Fibroblast of skin of abdomen (primary cell): ENCODE results near the gene ARHGAP15.
A peak's percentile ranks its signal among the peaks of the same experiment; 100 is the strongest.

Experiments used
- DNase-seq: peaks from one replicate; pipeline ENCODE4 v3.0.0-alpha.2; 2013

Gene ARHGAP15

GRCh38 chr2:143458258-143459190 lies 329.3 kb downstream of the ARHGAP15 start:
- DNase-seq, result no peak

DNA sequence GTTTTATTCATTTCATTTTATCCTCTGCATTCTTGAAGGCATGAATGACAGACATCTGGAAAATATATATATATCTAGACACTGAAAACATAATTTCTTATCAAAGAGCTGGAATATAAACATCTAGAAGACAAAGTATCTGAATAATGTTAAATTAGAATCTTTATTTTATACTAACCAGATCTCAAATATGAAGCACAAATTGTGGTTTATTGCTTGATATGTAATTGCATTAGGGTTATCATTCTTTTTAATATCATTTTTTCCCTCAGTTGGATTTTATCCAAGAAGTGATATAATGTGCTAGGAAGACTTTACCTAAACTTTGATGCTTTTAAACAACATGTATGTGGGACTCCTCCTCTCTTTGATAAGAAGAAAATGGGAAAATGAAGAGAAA lies 331.2 kb downstream of the ARHGAP15 start:
- no peak for DNase-seq

- DNase-seq, result no peak
These were observed 334.5 kb downstream of the ARHGAP15 start for GRCh38 chr2:143463719-143464118.

DNA sequence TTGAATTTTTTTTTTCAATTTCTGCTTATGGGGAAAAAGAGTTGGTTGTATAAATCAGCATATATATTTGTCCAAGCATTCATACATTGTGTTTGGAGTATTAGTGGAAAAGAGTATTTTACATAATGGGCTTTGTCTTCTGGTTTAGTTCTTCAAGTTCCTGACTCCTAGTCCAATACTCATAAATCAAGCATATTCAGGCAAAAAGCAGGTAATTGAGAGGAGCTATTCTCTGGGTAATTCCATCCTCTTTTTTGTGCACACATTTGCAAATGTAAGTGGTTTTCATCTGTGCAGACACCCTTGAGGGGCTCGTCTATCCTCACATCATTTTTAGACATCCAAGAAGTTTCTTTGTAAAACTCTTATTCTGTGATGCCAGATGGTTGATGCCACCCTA lies 337.2 kb downstream of the ARHGAP15 start:
- DNase-seq, result no peak

GRCh38 chr2:143467011-143467410 lies 337.8 kb downstream of the ARHGAP15 start:
- DNase-seq, result no peak

GRCh38 chr2:143468341-143468888 lies 339.2 kb downstream of the ARHGAP15 start:
- no peak for DNase-seq

DNA sequence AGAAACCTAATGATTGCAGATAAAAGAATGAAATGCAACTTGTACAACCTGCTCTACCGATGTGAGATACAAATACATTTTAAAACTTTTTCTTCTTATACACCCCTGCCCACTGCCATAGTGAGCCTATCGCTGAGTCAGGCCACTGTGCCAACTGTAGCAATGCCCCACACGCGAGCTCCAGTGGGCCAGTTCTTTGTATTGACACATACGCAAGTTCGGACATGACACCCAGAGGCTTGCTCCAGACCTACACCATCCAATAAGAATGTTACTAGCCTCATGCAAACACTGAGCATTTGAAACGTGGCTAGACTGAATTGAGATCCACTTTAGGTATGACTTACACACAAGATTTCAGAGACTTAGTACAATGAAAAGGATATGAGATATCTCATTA lies 340.1 kb downstream of the ARHGAP15 start:
- no peak for DNase-seq

DNA sequence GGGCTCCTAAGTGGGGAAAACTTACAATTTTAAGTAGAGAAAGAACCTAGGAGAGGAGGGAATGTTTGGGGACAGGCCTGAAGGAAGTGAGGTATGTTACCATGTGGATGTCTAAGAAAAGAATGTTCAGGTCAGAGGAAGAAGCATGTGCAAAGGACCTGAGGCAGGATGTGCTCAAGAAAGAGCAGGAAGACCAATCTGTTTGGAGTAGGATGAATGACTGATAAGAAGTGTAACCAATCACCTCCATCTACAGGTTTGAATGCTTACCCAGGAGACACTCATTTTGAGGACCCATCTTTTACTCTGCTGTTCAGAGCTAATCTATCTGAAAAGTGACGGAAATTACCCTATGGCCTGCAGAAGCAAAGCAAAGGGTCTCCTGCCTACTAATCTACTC lies 342.3 kb downstream of the ARHGAP15 start:
- no peak for DNase-seq

GRCh38 chr2:143473216-143473615 lies 344.0 kb downstream of the ARHGAP15 start:
- DNase-seq, result peak; percentile 72

- no peak for DNase-seq
These were observed 344.6 kb downstream of the ARHGAP15 start for GRCh38 chr2:143473820-143474219.

GRCh38 chr2:143474586-143474985 lies 345.4 kb downstream of the ARHGAP15 start:
- DNase-seq, result no peak

GRCh38 chr2:143475041-143475776 lies 346.0 kb downstream of the ARHGAP15 start:
- DNase-seq, result peak; percentile 42

DNA sequence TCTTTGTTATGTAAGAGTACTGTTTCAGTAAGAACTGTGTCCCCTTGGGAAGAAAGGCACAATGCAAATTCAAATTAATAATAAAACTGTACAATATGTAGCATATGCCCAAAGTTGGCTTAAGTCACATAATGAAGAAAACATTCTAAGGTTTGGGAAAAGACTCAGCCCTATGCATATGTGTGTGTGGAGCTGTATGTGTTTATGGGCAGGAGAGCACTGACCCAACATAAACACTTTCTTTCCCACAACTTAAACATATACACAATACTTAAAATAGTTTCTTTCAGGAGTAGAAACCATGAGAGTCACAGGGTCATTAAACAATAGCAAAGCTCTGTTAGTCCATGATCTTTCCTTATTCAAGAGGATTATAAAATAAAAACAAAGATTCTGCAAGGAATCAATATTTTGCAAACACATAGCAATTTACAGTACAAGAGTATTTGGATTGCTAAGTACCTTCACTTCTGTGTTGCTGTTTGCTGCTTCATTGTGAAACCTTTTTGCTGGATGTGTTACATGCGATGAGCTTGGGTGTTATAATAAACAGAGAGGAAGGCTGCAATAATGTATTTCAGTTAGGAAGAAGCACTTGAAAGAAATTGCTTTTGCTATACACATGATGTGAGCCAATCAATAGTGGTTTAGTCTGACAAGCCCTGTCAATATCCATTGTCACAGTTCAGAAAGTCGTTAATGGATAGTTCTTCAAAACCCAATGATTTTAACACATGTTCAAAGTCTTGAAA lies 347.3 kb downstream of the ARHGAP15 start:
- no peak for DNase-seq

DNA sequence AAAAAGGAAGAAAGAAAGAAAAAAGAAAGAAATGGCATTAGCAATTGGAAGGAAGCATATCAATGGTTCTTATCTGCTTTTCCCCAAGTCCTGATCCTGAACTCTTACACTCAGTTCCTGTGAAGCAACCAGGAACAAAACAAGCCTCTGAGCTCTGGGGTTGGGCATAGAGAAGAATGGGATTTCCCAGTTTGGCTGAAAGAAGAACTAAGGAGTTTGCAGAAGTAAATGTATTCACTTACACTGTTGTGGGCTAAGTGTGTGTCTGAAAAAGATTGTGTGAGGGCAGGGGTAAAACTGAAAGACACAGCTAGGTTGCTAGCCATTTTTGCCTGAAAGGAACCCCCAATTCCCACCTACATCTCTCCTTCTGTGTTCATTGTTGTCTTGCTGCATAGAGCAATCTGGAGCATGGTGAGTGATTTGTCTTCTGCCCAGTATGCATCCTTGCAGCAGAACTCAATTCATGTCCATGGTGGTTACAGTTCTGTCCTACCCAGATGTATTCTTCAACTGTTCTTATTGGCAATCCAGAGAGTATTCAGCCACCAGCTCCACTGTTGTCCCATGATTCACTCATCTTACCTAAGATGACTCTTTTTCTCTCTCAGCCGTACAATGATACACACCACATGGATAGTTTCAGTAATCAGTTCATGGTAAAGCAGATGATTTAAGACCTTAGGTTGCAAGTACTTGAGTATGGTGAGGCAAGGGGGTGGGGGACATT lies 348.7 kb downstream of the ARHGAP15 start:
- no peak for DNase-seq

DNA sequence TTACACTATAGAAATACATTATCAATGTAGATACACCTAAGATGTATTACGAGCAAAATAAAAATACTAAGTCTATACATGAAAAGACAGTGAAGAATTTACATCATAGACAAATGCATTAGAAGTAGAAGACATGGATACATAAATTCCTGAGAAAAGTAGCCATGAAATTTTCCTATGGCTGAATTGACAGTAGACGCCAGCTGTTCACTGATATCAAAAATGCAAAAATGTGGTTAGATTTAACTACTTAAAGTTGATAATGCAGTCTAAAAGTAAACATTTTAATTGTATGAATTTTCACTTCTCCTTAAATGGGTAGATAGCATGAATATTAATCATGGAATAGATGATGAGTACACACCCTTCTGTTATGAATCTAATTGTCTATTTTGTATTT lies 350.9 kb downstream of the ARHGAP15 start:
- no peak for DNase-seq

DNA sequence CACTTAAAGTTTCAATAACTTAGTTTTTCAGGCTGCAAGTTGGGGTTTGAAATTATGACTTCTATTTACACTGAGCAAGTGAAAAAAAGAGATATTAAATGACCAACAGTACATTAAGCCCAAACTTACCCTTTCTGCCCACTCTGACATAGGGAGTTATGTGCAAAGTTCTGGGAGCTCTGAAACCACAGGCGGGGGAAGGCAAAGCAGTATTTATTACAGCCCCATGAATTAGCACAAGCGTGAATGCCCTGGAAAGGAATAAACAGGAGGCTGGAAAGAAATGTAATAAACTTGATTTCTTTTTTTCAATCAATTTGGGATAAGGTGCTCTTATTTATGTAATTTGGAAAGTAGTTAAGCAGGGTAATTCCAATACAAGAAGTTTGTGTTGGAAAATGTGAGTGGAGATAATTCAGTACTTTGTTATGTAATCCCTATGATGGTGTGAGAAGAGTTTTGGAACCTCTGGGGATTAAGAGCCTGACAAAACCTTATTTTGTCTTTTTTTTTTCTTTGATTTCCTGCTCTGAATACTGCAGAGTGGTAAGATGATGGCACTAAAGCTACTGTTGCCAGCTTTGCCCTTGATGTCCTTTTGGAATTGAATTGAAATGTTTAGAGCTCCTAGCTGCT lies 351.5 kb downstream of the ARHGAP15 start:
- no peak for DNase-seq

DNA sequence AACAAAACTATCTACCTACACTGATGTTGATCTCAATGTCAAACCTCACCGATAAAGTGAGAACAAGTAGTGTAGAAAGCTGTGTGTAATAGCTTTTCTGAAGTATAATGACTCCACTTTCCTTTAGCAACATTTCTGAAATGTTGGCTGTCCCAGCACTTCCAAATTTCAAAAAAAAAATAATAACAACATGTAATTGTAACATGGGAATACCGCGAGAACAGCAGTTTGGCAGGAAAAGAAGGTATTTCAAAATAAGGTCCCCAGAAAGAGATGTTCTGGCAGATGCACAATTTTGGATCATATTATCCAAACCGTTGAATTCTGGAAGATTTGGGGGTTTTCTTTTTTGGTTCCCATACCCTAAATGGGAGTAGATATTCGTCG lies 352.0 kb downstream of the ARHGAP15 start:
- no peak for DNase-seq

DNA sequence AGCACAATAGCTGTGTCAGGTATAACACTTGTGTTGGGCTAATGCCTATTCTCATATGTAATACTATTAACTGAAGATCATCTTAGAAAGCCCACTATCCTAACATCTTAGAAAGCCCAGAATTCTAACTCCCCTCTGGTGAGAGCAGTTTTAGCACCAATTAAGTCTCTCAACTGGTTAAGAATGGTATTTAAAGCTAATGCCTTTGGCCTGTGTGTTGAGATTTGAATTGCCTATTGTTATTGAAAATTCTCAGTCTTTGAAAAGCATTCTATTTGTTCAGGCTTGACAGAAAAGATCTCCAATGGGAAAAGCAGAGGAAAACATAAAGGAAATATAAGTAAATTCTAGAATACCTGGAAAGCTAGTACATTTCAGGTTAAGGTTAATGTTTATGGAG lies 352.5 kb downstream of the ARHGAP15 start:
- DNase-seq, result no peak

- no peak for DNase-seq
These were observed 353.1 kb downstream of the ARHGAP15 start for GRCh38 chr2:143482316-143482715.

GRCh38 chr2:143482771-143483170 lies 353.6 kb downstream of the ARHGAP15 start:
- peak; percentile 23 for DNase-seq

DNA sequence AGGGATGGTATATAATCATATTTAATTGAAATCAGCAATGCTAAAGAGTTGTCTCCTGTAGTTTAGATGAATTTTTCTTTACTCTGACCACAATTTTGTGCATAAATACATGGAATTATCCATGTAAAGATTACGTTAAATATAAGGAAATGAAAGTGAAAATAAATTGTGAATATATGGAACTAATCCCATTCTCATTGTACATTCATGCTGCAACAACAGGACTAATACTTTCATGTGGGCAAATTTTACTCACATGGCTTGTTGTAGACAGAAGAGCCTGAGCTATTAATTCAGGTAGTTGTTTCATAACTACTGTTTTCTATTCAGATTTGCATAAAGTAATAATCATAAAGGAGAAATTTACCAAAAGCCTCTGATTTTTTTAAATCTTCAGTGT lies 357.8 kb downstream of the ARHGAP15 start:
- DNase-seq, result no peak

DNA sequence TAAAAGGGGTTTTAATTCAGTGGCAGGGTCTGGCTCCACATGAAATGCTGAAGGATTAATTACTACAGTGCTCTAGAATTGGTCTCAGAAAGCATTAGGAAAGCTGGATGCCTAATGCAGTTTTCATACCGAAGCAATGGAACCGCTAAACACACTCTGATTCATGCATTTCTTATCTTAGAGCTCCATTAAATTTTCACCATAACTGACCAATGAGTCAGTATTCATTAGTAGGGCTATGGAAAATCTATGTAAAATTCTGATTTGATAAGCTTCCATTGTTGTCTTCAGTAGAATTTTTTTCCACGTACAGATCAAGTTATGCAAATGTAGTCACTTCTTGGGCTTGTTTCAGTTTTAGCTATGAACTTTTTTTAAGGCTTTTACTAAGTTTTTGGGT lies 359.9 kb downstream of the ARHGAP15 start:
- peak; percentile 78 for DNase-seq
